Keratinocyte (primary cell): ENCODE results near the gene CBLN1. TPM values are rescaled to one million over a fixed set of nuclear protein-coding genes. Genes with fewer than 3 reads are reported as not detected.

Experiments
- polyA plus RNA-seq, 5 experiments: library from polyadenylated mRNA; depleted of rRNA in 3 of 5; stranded (reverse) in 3 of 5; stranded (forward) in 1 of 5; unstranded in 1 of 5; fragments of >200 nt; gene quantifications; 1 replicate in 1 of 5; 2 replicates in 3 of 5; 3 replicates in 1 of 5; pipeline versions ENCODE4 v1.2.1 to v1.2.3, GENCODE V29; 2011 to 2012; ENCODE audit warnings: missing spikeins in 2 of 5, low read depth in 1 of 5, low replicate concordance in 1 of 5

Gene CBLN1
- polyA plus RNA-seq, 1 donor (not counting 4 experiments of a cell fraction or from before 2014, with no cell fraction given) = not detected

Other genes with a start within 250 kb of the CBLN1 start
- gene C16orf78, start 92.0 kb upstream of the CBLN1 start, polyA plus RNA-seq = not detected in 3 replicates